SK-MEL-5 (cell line): ENCODE measurements around the gene FAM110D. TPM values are rescaled to one million over a fixed set of nuclear protein-coding genes. Genes with fewer than 3 reads are reported as not detected.

Source experiments
- DNase-seq: peaks from one replicate; pipeline ENCODE4 v3.0.0-alpha.2; 2016; ENCODE audit warnings: low read depth, low spot score
- in situ Hi-C: cut with HindIII; loops from 2 replicates; pipeline ENCODE4 v1.10.0; 2016; ENCODE audit warnings: low sequenced_read_pairs, high pct_unique_total_duplicates, low pct_unique_long_range_greater_than_20kb
- total RNA-seq: library from RNA; depleted of rRNA; stranded (reverse); fragments of >200 nt; shearing (Covaris generic); gene quantifications from 2 replicates; pipeline ENCODE4 v1.2.3, GENCODE V29; 2014

The FAM110D gene
- total RNA-seq, 1 experiment from 2014 or later = 0.05 TPM

GRCh38 chr1:26156285-26157038 lies 2.4 kb upstream of the FAM110D start:
- in situ Hi-C loops = no loop called here
- no peak for DNase-seq

GRCh38 chr1:26158271-26158907 lies 490 bp upstream of the FAM110D start:
- in situ Hi-C loops = no loop called here
- DNase-seq = no peak

- in situ Hi-C loops = no loop called here
- no peak for DNase-seq
These were observed 812 bp downstream of the FAM110D start for GRCh38 chr1:26159743-26160039.

- in situ Hi-C loops = no loop called here
- DNase-seq = no peak
These were observed 1.9 kb downstream of the FAM110D start for GRCh38 chr1:26160527-26161414.

- in situ Hi-C loops = no loop called here
These were observed 2.7 kb downstream of the FAM110D start for GRCh38 chr1:26161415-26162219.

GRCh38 chr1:26162220-26162709 lies 3.4 kb downstream of the FAM110D start:
- DNase-seq = no peak
- in situ Hi-C loops = no loop called here

More at GRCh38 chr1:26161415-26162219, 2.7 kb downstream of the FAM110D start:
- no peak for DNase-seq

GRCh38 chr1:26163684-26164035 lies 4.8 kb downstream of the FAM110D start:
- no peak for DNase-seq
- in situ Hi-C loops = no loop called here

GRCh38 chr1:26164036-26164860 lies 5.4 kb downstream of the FAM110D start:
- peak; percentile 24 for DNase-seq
- in situ Hi-C loops = no loop called here

GRCh38 chr1:26164861-26165842 lies 6.3 kb downstream of the FAM110D start:
- in situ Hi-C loops = no loop called here
- DNase-seq = no peak

- in situ Hi-C loops = no loop called here
- no peak for DNase-seq
These were observed 7.9 kb downstream of the FAM110D start for GRCh38 chr1:26166719-26167281.

- in situ Hi-C loops = no loop called here
- DNase-seq = no peak
These were observed 9.7 kb downstream of the FAM110D start, which contains the start of gene C1orf232 for GRCh38 chr1:26168410-26169197. TSS of gene C1orf232 (minus strand) at chr1:26168963. CDS start at chr1:26168499, 464 bp downstream.

- in situ Hi-C loops = no loop called here
- DNase-seq = no peak
These were observed 10.3 kb downstream of the FAM110D start for GRCh38 chr1:26169198-26169554.

GRCh38 chr1:26169669-26170471 lies 11.0 kb downstream of the FAM110D start, which contains the start of gene ZNF593:
TSS of gene ZNF593 (plus strand) at chr1:26169908. CDS start at chr1:26169984, 76 bp downstream.
- DNase-seq = peak; percentile 90
- in situ Hi-C loops = no loop called here

- no peak for DNase-seq
- in situ Hi-C loops = no loop called here
These were observed 11.6 kb downstream of the FAM110D start for GRCh38 chr1:26170472-26170821.
